H9 (cell line): Measurements from ENCODE around the gene FAT4. TPM values are rescaled to one million over a fixed set of nuclear protein-coding genes. Genes with fewer than 3 reads are reported as not detected.

ENCODE experiments used
- DNase-seq: peaks from one replicate; pipeline ENCODE4 v3.0.0-alpha.2; 2017
- H2AFZ ChIP-seq: one replicate; pipeline ENCODE4 v1.6.1; 2013; ENCODE audit warnings: mild to moderate bottlenecking, low read length, control low read depth, moderate library complexity
- H2AK5ac ChIP-seq: 2 replicates; pipeline ENCODE4 v1.6.1; 2013; ENCODE audit warnings: low read length, control low read depth, mixed read lengths; ENCODE audit not compliant: insufficient read length
- H2BK120ac ChIP-seq: one replicate; pipeline ENCODE4 v1.6.1; 2013; ENCODE audit warnings: low read depth, mild to moderate bottlenecking, low read length, control low read depth, inconsistent platforms; ENCODE audit not compliant: poor library complexity, severe bottlenecking
- H2BK12ac ChIP-seq: 2 replicates; pipeline ENCODE4 v1.6.1; 2013; ENCODE audit warnings: low read length, control low read depth, mixed read lengths, low read depth; ENCODE audit not compliant: insufficient read length
- H2BK15ac ChIP-seq: 2 replicates; pipeline ENCODE4 v1.6.1; 2013; ENCODE audit warnings: low read depth, low read length, control low read depth
- H2BK20ac ChIP-seq: one replicate; pipeline ENCODE4 v1.6.1; 2013; ENCODE audit warnings: low read depth, mild to moderate bottlenecking, low read length, control low read depth, inconsistent platforms; ENCODE audit not compliant: poor library complexity, severe bottlenecking
- H2BK5ac ChIP-seq: 2 replicates; pipeline ENCODE4 v1.6.1; 2013; ENCODE audit warnings: low read length, control low read depth, mixed read lengths; ENCODE audit not compliant: insufficient read length
- H3K14ac ChIP-seq: 2 replicates; pipeline ENCODE4 v1.6.1; 2013; ENCODE audit warnings: low read length, control low read depth; ENCODE audit not compliant: insufficient read depth
- H3K18ac ChIP-seq: 2 replicates; pipeline ENCODE4 v1.6.1; 2013; ENCODE audit warnings: low read depth, mild to moderate bottlenecking, mixed read lengths, low read length, control low read depth; ENCODE audit not compliant: insufficient read length
- H3K23ac ChIP-seq: 2 replicates; pipeline ENCODE4 v1.6.1; 2013; ENCODE audit warnings: low read length, control low read depth, mixed read lengths, low read depth; ENCODE audit not compliant: insufficient read length
- H3K23me2 ChIP-seq: 2 replicates; pipeline ENCODE4 v1.6.1; 2013; ENCODE audit warnings: low read depth, mild to moderate bottlenecking, mixed read lengths, low read length, control low read depth; ENCODE audit not compliant: insufficient read length, poor library complexity, severe bottlenecking
- H3K27ac ChIP-seq: 2 replicates; pipeline ENCODE4 v1.5.1; 2013; ENCODE audit warnings: low read length, control low read depth, mixed read lengths, low read depth; ENCODE audit not compliant: insufficient read length
- H3K27me3 ChIP-seq: 2 replicates; pipeline ENCODE4 v1.6.1; 2013; ENCODE audit warnings: low read length, control low read depth, inconsistent platforms; ENCODE audit not compliant: insufficient read depth
- H3K4ac ChIP-seq: 2 replicates; pipeline ENCODE4 v1.6.1; 2013; ENCODE audit warnings: low read depth, mild to moderate bottlenecking, control low read depth, inconsistent platforms, low read length, moderate library complexity
- H3K4me1 ChIP-seq: 2 replicates; pipeline ENCODE4 v1.6.1; 2013; ENCODE audit warnings: low read length, control low read depth, inconsistent platforms; ENCODE audit not compliant: insufficient read depth
- H3K4me2 ChIP-seq: 2 replicates; pipeline ENCODE4 v1.6.1; 2013; ENCODE audit warnings: low read length, control low read depth, mixed read lengths; ENCODE audit not compliant: insufficient read length, insufficient read depth
- H3K56ac ChIP-seq: 2 replicates; pipeline ENCODE4 v1.6.1; 2013; ENCODE audit warnings: low read depth, mild to moderate bottlenecking, mixed read lengths, low read length, control low read depth; ENCODE audit not compliant: insufficient read length
- H3K79me1 ChIP-seq: 2 replicates; pipeline ENCODE4 v1.6.1; 2013; ENCODE audit warnings: low read depth, mild to moderate bottlenecking, moderate library complexity, low read length, control low read depth, inconsistent platforms; ENCODE audit not compliant: insufficient read depth, poor library complexity, severe bottlenecking
- H3K79me2 ChIP-seq: 2 replicates; pipeline ENCODE4 v1.6.1; 2013; ENCODE audit warnings: low read length, control low read depth, inconsistent platforms; ENCODE audit not compliant: insufficient read depth
- H3K9ac ChIP-seq: 2 replicates; pipeline ENCODE4 v1.6.1; 2013; ENCODE audit warnings: low read length, control low read depth, mixed read lengths; ENCODE audit not compliant: insufficient read length; ENCODE audit errors: extremely low read depth
- H3K9me3 ChIP-seq: one replicate; pipeline ENCODE4 v1.6.1; 2013; ENCODE audit warnings: low read depth, low read length, inconsistent platforms; ENCODE audit not compliant: control insufficient read depth
- H3T11ph ChIP-seq: one replicate; pipeline ENCODE4 v1.6.1; 2013; ENCODE audit warnings: mild to moderate bottlenecking, low read length, control low read depth, inconsistent platforms
- H4K20me1 ChIP-seq: one replicate; pipeline ENCODE4 v1.6.1; 2013; ENCODE audit not compliant: control insufficient read depth, insufficient read length, insufficient read depth
- H4K5ac ChIP-seq: 2 replicates; pipeline ENCODE4 v1.6.1; 2013; ENCODE audit warnings: low read depth, mild to moderate bottlenecking, mixed read lengths, low read length, control low read depth; ENCODE audit not compliant: insufficient read length
- H4K8ac ChIP-seq: replicated peaks from 2 replicates; pipeline ENCODE4 v1.6.1; 2013; ENCODE audit warnings: low read length, control low read depth, mixed read lengths, low read depth; ENCODE audit not compliant: insufficient read length
- H4K91ac ChIP-seq: 2 replicates; pipeline ENCODE4 v1.6.1; 2013; ENCODE audit warnings: low read depth, mild to moderate bottlenecking, moderate library complexity, mixed read lengths, low read length, control low read depth; ENCODE audit not compliant: insufficient read length
- H3K27ac Mint-ChIP-seq, 3 experiments: 2 replicates in 2 of 3; 3 replicates in 1 of 3; pipeline ENCODE4 v1.8.0; 2020 to 2021; ENCODE audit warnings: mixed read lengths in 3 of 3, mild to moderate bottlenecking in 1 of 3, moderate library complexity in 1 of 3
- H3K27me3 Mint-ChIP-seq: 2 replicates; pipeline ENCODE4 v1.8.0; 2021; ENCODE audit warnings: low read depth, mild to moderate bottlenecking, moderate library complexity, mixed read lengths
- H3K36me3 Mint-ChIP-seq, 3 experiments: 2 replicates in 2 of 3; 3 replicates in 1 of 3; pipeline ENCODE4 v1.8.0; 2020 to 2021; ENCODE audit warnings: low read depth in 3 of 3, mixed read lengths in 3 of 3; ENCODE audit not compliant: insufficient read depth in 1 of 3
- H3K4me1 Mint-ChIP-seq, 2 experiments: 2 replicates each; pipeline ENCODE4 v1.8.0; 2020; ENCODE audit warnings: mixed read lengths in 2 of 2
- H3K4me3 Mint-ChIP-seq, 2 experiments: 2 replicates in 1 of 2; 3 replicates in 1 of 2; pipeline ENCODE4 v1.8.0; 2020 to 2021; ENCODE audit warnings: mild to moderate bottlenecking in 2 of 2, mixed read lengths in 2 of 2, moderate library complexity in 1 of 2
- H3K9me3 Mint-ChIP-seq, 2 experiments: 2 replicates in 1 of 2; 3 replicates in 1 of 2; pipeline ENCODE4 v1.8.0; 2020; ENCODE audit warnings: mild to moderate bottlenecking in 2 of 2, mixed read lengths in 2 of 2, moderate library complexity in 1 of 2
- WGBS: extraction: QIAGEN DNeasy Blood & Tissue Kit; methylation state at CpG from one replicate; pipeline ENCODE4 v1.1.7; 2013; ENCODE audit warnings: missing lambda C conversion rate, low lambda C conversion rate, mixed read lengths; ENCODE audit not compliant: insufficient read length; ENCODE audit errors: extremely low coverage; 5-methylcytosine and 5-hydroxymethylcytosine counted together
- total RNA-seq: library from RNA; stranded (reverse); gene quantifications from 2 replicates; pipeline ENCODE4 v1.2.1, GENCODE V29; 2021
- TF ChIP-seq, protein P1 (sequence below): fragments of 200-600 bp; sonication (generic); conservative IDR thresholded peaks from 3 replicates; pipeline ENCODE4 v1.8.0; 2021; ENCODE audit warnings: antibody characterized with exemption, mild to moderate bottlenecking

FAT4 gene
- total RNA-seq, 1 experiment from 2014 or later: 6.9 TPM

DNA sequence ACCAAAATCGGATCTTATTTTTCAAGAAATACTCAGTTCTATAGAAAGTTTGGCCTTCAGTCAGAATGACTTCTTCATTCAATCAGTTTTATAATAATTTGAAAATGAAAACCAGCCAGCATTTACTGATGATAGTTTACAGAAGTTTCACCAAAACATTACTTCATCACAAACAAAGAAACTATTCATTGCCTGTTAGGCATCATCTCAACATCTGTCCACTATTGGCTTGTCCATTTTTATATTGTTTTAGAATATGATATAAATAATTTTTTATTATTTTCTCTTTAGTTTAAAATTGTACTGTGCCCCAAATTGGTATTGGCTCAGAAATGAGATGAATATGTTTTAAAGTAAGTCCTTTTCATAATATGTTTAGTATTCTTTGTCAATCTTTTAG lies 38.4 kb downstream of the FAT4 start:
- no peaks in the 10 kb centered on the region; the same call in 1 of the 2 replicates for H3K4me1 ChIP-seq
- no peak overlapping the region for H2AFZ ChIP-seq
- no peak overlapping the region for H2BK120ac ChIP-seq
- no peaks in the 10 kb centered on the region for H3K27me3 Mint-ChIP-seq
- no peaks in the 10 kb centered on the region for H4K20me1 ChIP-seq
- H4K8ac ChIP-seq: no peak overlapping the region
- no peak overlapping the region for H3K4ac ChIP-seq
- no CpG with 5 or more reads among the region's 1 CpG for WGBS
- H3K9ac ChIP-seq: no peak overlapping the region
- no peaks in the 10 kb centered on the region for H3K9me3 ChIP-seq
- H2AK5ac ChIP-seq: no peak overlapping the region
- TF ChIP-seq, protein P1, sequence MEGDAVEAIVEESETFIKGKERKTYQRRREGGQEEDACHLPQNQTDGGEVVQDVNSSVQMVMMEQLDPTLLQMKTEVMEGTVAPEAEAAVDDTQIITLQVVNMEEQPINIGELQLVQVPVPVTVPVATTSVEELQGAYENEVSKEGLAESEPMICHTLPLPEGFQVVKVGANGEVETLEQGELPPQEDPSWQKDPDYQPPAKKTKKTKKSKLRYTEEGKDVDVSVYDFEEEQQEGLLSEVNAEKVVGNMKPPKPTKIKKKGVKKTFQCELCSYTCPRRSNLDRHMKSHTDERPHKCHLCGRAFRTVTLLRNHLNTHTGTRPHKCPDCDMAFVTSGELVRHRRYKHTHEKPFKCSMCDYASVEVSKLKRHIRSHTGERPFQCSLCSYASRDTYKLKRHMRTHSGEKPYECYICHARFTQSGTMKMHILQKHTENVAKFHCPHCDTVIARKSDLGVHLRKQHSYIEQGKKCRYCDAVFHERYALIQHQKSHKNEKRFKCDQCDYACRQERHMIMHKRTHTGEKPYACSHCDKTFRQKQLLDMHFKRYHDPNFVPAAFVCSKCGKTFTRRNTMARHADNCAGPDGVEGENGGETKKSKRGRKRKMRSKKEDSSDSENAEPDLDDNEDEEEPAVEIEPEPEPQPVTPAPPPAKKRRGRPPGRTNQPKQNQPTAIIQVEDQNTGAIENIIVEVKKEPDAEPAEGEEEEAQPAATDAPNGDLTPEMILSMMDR: no peak
- no peaks in the 10 kb centered on the region for H3K23me2 ChIP-seq
- H3K4me1 Mint-ChIP-seq: peaks cover 25 to 37% of the 10 kb centered on the region in 2 experiments
- no peak for DNase-seq
- H3T11ph ChIP-seq: no peak overlapping the region
- H2BK5ac ChIP-seq: no peak overlapping the region
- no peak overlapping the region for H3K14ac ChIP-seq
- no peak overlapping the region for H3K4me3 Mint-ChIP-seq
- H3K9me3 Mint-ChIP-seq: no peaks in the 10 kb centered on the region; a peak in 1 of 5 replicates
- no peak overlapping the region for H3K23ac ChIP-seq
- H3K36me3 Mint-ChIP-seq: no peaks in the 10 kb centered on the region
- no peak overlapping the region for H2BK20ac ChIP-seq
- no peak overlapping the region for H3K4me2 ChIP-seq
- no peak overlapping the region for H4K91ac ChIP-seq
- H3K79me2 ChIP-seq: no peaks in the 10 kb centered on the region; the same call in 1 of the 2 replicates
- H3K27ac Mint-ChIP-seq: no peak overlapping the region
- no peaks in the 10 kb centered on the region for H3K79me1 ChIP-seq
- no peak overlapping the region for H4K5ac ChIP-seq
- no peak overlapping the region for H2BK12ac ChIP-seq
- H2BK15ac ChIP-seq: no peak overlapping the region
- no peak overlapping the region for H3K27ac ChIP-seq
- H3K18ac ChIP-seq: no peak overlapping the region
- no peak overlapping the region for H3K56ac ChIP-seq
- no peaks in the 10 kb centered on the region for H3K27me3 ChIP-seq
